Prostate gland (tissue), 2 donors: ENCODE results near the gene PRPSAP1. TPM values are rescaled to one million over a fixed set of nuclear protein-coding genes. Genes with fewer than 3 reads are reported as not detected.
"Not testable (repeated sequence)": the region's sequence is repeated elsewhere in the genome, so short reads cannot be mapped to it uniquely, and the experiment has no call there.

Experiments used
- DNase-seq: peaks from one replicate; pipeline ENCODE4 v3.0.0-alpha.2; 2019; ENCODE audit warnings: low spot score
- H3K27ac ChIP-seq, 2 donors: fragments of 200-600 bp; sonication (generic); 2 replicates each; pipeline ENCODE4 v1.5.1; 2017 to 2019
- H3K27me3 ChIP-seq: fragments of 200-600 bp; sonication (generic); replicated peaks from 2 replicates; pipeline ENCODE4 v1.5.1; 2019; ENCODE audit not compliant: insufficient read depth
- H3K36me3 ChIP-seq, 2 donors: fragments of 200-600 bp; sonication (generic); 1 replicate in 1 of 2; 2 replicates in 1 of 2; pipeline versions ENCODE4 v1.5.1 to v1.8.1; 2017 to 2019
- H3K4me1 ChIP-seq: fragments of 200-600 bp; sonication (generic); replicated peaks from 2 replicates; pipeline ENCODE4 v1.5.1; 2019
- H3K4me3 ChIP-seq, 2 donors: fragments of 200-600 bp; sonication (generic); 2 replicates each; pipeline ENCODE4 v1.5.1; 2017 to 2019
- H3K9me3 ChIP-seq: fragments of 200-600 bp; sonication (generic); 2 replicates; pipeline ENCODE4 v1.5.1; 2017
- POLR2A ChIP-seq: fragments of 450-650 bp; IDR thresholded peaks from one replicate; pipeline ENCODE4 v1.6.1; 2016; ENCODE audit warnings: antibody characterized with exemption, mild to moderate bottlenecking
- POLR2AphosphoS5 ChIP-seq: sonication (generic); formaldehyde crosslinking; IDR thresholded peaks from one replicate; pipeline ENCODE4 v1.6.1; 2017; ENCODE audit warnings: antibody characterized with exemption
- WGBS: methylation state at CpG from one replicate; pipeline ENCODE4 v1.1.5; 2018; 5-methylcytosine and 5-hydroxymethylcytosine counted together
- intact Hi-C: fragments of 100-400 bp; cut with DNase I; formaldehyde crosslinking; loops from one replicate; pipeline ENCODE4 v1.14.2; 2022
- total RNA-seq, 2 donors: library from RNA; depleted of rRNA; stranded (reverse); fragments of >200 nt; gene quantifications; one replicate each; pipeline ENCODE4 v1.1.0, GENCODE V29; 2016
- TF ChIP-seq, protein P1 (sequence below), 4 experiments: fragments of 200-600 bp in 2 of 4; fragments of 450-650 bp in 2 of 4; sonication (generic) in 2 of 4; IDR thresholded peaks; 1 replicate in 3 of 4; 2 replicates in 1 of 4; pipeline ENCODE4 v1.5.1; 2016 to 2019; ENCODE audit warnings: antibody characterized with exemption in 4 of 4, mild to moderate bottlenecking in 2 of 4, moderate library complexity in 2 of 4

PRPSAP1 gene
- total RNA-seq, 2 donors from 2014 or later, result 51.5 to 115 TPM

DNA sequence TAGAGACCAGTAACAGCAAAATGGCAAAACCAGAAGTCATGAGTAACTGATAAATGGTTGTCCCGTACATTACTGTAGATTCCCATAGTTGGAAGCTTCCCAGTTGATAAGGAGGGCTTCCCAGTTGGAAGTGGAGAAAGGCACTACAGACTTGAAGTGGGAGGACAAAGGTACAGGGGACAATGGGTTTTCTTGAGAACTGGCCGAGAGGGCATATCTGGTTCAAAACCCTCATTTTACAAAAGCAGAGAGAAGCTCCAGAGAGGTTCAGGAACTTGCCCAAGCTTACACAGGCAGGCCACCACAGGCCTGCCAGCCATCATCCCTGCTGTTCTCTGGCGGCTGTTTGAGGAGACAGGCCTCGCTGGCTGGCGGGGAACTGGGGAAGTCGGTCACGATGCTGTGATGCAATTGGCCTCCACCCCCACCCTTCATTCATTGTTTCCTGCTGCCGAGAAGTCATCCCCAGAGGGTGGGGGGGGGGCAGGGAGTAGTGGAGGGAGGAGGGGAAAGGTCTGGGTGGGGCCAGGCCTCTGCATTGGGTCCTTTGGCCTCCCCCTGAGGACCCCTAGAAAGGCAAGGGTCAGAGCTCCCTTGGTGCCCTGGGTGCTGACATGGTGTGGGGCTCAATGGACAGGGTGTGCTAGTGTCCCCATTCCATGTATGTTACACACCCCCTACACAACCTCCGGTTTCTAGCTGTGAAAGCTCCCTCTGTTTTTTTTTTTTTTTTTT, 85.5 kb downstream of the PRPSAP1 start:
- no peaks in the 10 kb centered on the region for H3K27me3 ChIP-seq
- peaks cover 36% of the 10 kb centered on the region for H3K4me1 ChIP-seq
- DNase-seq, result peak; percentile 73
- no peaks in the 10 kb centered on the region for H3K36me3 ChIP-seq
- no peak overlapping the region for H3K4me3 ChIP-seq
- WGBS, result 28% methylated on average over 9 of the region's 9 CpGs
- peak; percentile 79 for TF ChIP-seq POLR2AphosphoS5
- TF ChIP-seq, protein P1, sequence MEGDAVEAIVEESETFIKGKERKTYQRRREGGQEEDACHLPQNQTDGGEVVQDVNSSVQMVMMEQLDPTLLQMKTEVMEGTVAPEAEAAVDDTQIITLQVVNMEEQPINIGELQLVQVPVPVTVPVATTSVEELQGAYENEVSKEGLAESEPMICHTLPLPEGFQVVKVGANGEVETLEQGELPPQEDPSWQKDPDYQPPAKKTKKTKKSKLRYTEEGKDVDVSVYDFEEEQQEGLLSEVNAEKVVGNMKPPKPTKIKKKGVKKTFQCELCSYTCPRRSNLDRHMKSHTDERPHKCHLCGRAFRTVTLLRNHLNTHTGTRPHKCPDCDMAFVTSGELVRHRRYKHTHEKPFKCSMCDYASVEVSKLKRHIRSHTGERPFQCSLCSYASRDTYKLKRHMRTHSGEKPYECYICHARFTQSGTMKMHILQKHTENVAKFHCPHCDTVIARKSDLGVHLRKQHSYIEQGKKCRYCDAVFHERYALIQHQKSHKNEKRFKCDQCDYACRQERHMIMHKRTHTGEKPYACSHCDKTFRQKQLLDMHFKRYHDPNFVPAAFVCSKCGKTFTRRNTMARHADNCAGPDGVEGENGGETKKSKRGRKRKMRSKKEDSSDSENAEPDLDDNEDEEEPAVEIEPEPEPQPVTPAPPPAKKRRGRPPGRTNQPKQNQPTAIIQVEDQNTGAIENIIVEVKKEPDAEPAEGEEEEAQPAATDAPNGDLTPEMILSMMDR (IDR thresholded peaks at IDR 0.05), result no peak
- TF ChIP-seq POLR2A, result peak; percentile 71
- H3K9me3 ChIP-seq, result no peaks in the 10 kb centered on the region
- intact Hi-C loops, result no loop called here
- peak overlapping the region; percentile 59 to 65 for H3K27ac ChIP-seq

DNA sequence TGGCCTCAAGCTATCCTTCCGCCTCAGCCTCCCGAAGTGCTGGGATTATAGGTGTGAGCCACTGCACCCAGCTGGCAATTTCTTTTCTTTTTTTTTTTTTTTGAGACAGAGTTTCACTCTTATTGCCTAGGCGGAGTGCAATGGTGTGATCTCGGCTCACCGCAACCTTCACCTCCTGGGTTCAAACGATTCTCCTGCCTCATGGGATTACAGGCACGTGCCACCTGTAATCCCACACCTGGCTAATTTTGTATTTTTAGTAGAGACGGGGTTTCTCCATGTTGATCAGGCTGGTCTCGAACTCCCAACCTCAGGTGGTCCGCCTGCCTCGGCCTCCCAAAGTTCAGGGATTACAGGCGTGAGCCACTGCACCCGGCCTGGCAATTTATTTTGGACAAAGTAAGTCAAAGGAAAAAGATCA, 86.1 kb downstream of the PRPSAP1 start:
- intact Hi-C loops, result not testable (repeated sequence)
- peaks cover 36% of the 10 kb centered on the region for H3K4me1 ChIP-seq
- 87% methylated on average over 13 of the region's 13 CpGs for WGBS

DNA sequence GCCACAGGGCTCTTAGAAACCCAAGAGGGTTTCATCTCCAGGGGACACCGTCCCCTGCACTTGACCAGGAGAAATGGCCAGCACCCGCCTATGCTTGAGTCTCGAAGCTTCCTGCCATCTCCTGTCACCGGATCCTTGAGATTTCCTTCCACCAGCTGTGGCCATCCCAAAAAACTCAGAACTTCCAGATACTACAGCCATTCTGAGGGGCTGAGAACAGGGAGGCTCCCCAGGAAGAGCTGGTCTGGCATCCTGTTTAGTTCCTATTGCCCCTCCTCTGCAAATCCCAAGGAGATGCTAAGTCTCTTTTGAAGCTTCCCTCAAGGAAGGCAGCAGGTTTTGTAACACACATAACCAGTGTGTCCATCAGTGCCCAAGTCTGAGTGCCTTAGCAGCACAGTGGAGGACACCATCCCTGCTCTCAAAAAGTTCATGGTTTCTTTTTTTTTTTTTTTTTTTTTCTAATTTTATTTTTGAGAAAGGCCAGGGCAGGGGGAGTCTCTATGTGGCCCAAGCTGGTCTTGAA, 86.6 kb downstream of the PRPSAP1 start:
- intact Hi-C loops, result no loop called here
- no peak for TF ChIP-seq POLR2AphosphoS5
- TF ChIP-seq, protein P1 (IDR thresholded peaks at IDR 0.05), result no peak
- no peak for TF ChIP-seq POLR2A
- Histone ChIP-seq H3K4me1 (peaks cover 36% of the 10 kb centered on the region), H3K36me3 (no peaks in the 10 kb centered on the region), H3K27ac (peak overlapping the region in 1 of 2 donors; percentile 95), H3K9me3 (no peaks in the 10 kb centered on the region), H3K27me3 (no peaks in the 10 kb centered on the region), H3K4me3 (peak overlapping the region in 1 of 2 donors; percentile 100)
- WGBS, result 83% methylated on average over 4 of the region's 4 CpGs
- DNase-seq, result no peak

More for the DNA sequence above, 86.1 kb downstream of the PRPSAP1 start:
- not testable (repeated sequence) for H3K9me3 ChIP-seq, DNase-seq, H3K27me3 ChIP-seq, H3K36me3 ChIP-seq, H3K4me3 ChIP-seq
- H3K27ac ChIP-seq, result peak overlapping the region; percentile 59 to 65

DNA sequence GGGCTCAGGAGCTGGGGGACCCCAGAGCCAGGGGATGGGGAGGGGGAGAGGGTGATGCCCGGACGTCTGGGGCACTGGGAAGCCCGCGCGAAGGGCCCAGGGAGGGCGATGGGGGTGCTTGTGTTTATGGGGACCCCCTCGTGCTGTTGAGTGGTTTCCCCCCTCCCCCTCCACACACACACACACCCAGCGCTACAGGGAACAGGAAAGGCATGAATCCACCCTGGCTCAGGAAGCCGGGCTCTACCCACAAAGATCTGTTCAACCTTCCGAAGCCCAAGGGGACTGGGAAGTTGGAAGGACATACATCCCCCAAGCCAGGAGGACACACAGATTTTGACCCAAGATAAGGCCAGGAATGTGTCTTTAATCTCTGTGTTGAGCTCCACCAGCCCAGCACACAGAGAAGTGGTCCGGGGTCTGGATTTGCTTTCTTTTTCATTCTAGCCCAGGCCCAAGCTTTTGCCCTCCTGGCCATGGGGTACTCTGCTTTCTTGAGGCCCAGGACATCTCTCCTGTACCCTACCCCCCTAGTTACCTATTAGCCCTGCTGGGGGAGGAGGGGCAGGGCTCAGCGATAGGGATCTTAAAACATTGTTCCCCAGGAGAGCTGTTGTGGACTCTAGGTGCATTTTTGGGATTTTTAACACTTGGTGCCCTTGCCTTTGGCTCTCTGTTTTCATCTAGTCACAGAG, 87.3 kb downstream of the PRPSAP1 start:
- intact Hi-C loops, result no loop called here
- under 1% methylated on average over 12 of the region's 12 CpGs for WGBS
- Histone ChIP-seq H3K4me3 (peak overlapping the region; percentile 97 to 100), H3K27ac (peak overlapping the region; percentile 93 to 95), H3K36me3 (no peaks in the 10 kb centered on the region), H3K4me1 (peaks cover 32% of the 10 kb centered on the region), H3K27me3 (no peaks in the 10 kb centered on the region), H3K9me3 (no peaks in the 10 kb centered on the region)
- TF ChIP-seq POLR2A (no peak), POLR2AphosphoS5 (no peak)
- TF ChIP-seq, protein P1 (IDR thresholded peaks at IDR 0.05), result no peak
- DNase-seq, result peak; percentile 36

DNA sequence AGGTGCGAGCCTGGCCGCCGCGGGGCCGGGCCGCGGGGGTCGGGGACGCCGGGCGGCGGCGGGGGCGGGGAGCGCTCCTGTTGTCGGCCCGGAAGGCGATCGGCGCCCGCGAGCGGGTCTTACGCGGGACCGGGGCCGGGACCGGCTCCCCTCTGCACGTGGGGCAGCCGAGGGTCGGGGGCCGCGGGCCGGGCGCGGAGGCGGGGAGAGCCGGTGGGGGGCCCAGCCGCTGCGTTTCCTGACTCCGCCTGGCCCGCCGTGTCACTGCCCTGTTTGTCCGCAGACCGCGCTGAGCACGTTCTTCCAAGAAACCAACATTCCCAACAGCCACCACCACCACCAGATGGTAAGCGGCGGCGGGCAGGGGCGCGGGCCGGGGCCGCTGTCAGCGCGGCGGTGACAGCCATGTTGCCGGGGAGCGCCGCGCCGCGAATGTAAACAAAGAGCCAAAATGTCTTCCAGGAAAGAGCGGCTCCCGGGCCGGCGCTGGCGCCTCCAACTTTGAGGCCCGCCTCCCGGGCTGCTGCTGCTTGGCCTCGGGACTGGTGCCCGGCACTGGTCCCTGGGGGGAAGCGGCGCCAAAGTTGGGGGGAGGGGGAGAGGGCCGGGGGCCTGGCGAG, 88.0 kb downstream of the PRPSAP1 start:
- peak overlapping the region; percentile 93 to 95 for H3K27ac ChIP-seq
- H3K4me1 ChIP-seq, result peaks cover 30% of the 10 kb centered on the region
- H3K4me3 ChIP-seq, result peak overlapping the region; percentile 97 to 100
- TF ChIP-seq POLR2A, result peak; percentile 9
- TF ChIP-seq, protein P1 (IDR thresholded peaks at IDR 0.05), result no peak
- DNase-seq, result peak; percentile 58
- no peaks in the 10 kb centered on the region for H3K27me3 ChIP-seq
- no peaks in the 10 kb centered on the region for H3K9me3 ChIP-seq
- intact Hi-C loops, result no loop called here
- 0% methylated on average over 30 of the region's 76 CpGs for WGBS
- no peaks in the 10 kb centered on the region for H3K36me3 ChIP-seq
